NCI-H128 (cell line): Measurements from ENCODE around the gene OR2A7.
"Not testable (repeated sequence)": the region's sequence is repeated elsewhere in the genome, so short reads cannot be mapped to it uniquely, and the experiment has no call there.

Experiments
- DNase-seq: peaks from one replicate; lab custom pipeline; 2025; ENCODE audit not compliant: unreplicated experiment; lab: John Stamatoyannopoulos, UW

The OR2A7 gene

DNA sequence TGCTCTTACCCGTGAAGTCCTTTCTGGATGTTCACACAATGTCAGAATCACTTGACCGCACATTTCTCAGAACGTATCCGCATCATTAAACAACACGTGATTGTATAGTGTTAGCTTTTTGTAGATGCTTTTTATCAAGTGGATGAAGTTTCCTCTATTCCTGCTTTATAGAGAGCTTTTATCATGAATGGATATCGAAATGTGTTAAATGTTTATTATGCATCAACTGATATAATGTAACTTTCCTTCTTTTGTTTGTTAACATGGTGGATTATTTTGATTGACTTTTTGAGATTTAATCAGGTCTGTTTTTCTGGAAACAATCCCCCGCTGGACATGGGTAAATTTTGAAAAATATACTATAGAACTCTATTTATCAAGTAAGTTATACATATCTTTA, at the start of gene OR2A7:
Gene OR2A7, minus strand, starts transcription at position 101 of the 400 bp plus-strand sequence. CDS start 5,164 bp downstream, outside the sequence.
- DNase-seq, result not testable (repeated sequence)

DNA sequence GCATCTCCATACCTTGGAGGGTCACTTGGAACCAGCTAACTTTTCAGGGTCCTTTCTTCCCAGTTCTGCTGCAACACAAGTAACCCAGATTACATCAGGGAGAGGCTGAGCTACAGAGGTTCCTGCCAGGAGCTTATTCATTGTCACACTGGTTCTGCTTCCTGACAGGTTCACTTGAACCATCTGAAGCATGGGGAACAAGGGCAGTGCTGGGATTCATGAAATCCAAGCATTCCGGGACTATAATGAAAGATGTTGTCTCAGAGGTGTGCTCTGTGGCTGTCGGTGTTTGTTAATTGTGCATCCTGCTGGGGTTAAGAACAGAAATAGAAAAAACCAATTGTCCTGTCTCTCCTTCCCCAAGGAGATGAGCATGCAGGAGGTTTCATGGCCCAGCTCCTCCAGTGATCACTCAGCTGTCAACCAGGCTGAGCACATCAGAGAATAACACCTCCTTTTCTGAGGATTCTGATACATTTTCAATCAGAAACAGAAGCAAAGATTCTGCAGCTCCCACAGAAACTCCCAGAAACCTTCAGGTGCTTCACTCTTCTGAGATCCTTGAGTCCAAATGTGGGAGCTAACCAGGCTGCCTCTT, 47.4 kb upstream of the OR2A7 start, which contains the start of gene OR2A1:
Gene OR2A1, plus strand, starts transcription at position 548 of the 598 bp plus-strand sequence. CDS start 5,706 bp downstream, outside the sequence.
- DNase-seq, result not testable (repeated sequence)

DNA sequence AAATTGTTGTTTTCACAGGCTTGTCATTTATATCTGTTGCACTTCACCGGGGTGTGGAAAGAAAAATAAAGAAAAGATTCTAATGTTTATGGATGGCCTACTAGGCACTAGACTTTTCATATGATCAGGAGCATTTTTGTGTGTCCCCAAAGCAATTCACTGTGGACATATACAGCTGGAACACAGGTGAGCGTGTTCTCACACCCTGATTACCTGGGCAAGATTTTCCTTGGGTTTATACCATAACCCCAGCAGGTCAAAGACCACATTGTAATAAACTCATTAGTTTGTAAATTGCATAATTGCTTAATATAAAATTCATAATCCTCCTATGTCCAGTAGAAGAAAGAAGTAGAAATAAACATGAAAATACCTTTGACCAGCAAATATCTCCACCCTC, 46.6 kb upstream of the OR2A7 start:
- not testable (repeated sequence) for DNase-seq

- DNase-seq, result not testable (repeated sequence)
Observed at GRCh38 chr7:144309702-144310101, 45.1 kb upstream of the OR2A7 start.

DNA sequence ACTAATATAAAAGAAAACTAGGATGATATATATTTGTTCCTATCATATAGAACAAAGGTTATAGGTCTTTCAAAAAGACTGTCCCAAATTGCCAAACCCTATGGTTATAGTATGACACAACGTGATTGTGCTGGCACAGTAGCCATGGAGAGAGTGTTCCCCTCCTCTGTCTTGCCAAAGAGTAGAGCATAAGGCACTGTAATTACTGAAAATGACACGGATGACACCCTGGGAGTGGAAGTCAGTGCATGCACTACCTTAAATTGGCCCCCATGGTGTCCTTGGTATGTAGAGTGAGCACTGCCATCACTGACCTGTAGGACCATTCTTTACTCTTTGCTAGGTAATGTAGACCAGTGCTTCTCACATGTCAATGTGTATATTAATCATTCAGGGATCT, 40.6 kb upstream of the OR2A7 start:
- DNase-seq, result not testable (repeated sequence)

- not testable (repeated sequence) for DNase-seq
Observed at GRCh38 chr7:144303607-144304006, 39.0 kb upstream of the OR2A7 start.

GRCh38 chr7:144302578-144303303, 38.1 kb upstream of the OR2A7 start:
- not testable (repeated sequence) for DNase-seq

- DNase-seq, result not testable (repeated sequence)
Observed at GRCh38 chr7:144293794-144294499, 29.4 kb upstream of the OR2A7 start.

- not testable (repeated sequence) for DNase-seq
Observed at GRCh38 chr7:144292384-144293161, 28.0 kb upstream of the OR2A7 start.

GRCh38 chr7:144291607-144292006, 27.0 kb upstream of the OR2A7 start:
- DNase-seq, result not testable (repeated sequence)

- not testable (repeated sequence) for DNase-seq
Observed at GRCh38 chr7:144287171-144287784, 22.7 kb upstream of the OR2A7 start.

DNA sequence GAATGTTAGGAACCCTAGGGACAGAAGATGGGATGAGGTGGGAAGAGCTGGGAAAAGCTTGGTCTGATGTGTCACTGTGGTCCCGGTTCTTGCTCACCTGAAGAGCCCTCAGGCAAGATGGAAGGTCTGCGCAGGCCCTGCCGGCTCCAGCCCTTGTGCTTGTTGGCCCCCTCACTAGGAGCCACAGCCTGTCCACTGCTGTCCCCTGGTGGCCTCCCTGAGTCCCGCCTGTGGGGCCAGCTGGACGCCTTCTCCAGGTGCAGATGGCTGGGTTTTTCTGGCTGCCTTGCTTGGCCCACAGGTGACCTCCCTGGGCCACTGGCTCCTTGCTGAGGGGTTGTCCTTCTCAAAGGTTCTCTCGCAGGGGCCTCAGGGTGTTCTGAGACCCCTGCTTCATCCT, 19.1 kb upstream of the OR2A7 start:
- DNase-seq, result not testable (repeated sequence)

DNA sequence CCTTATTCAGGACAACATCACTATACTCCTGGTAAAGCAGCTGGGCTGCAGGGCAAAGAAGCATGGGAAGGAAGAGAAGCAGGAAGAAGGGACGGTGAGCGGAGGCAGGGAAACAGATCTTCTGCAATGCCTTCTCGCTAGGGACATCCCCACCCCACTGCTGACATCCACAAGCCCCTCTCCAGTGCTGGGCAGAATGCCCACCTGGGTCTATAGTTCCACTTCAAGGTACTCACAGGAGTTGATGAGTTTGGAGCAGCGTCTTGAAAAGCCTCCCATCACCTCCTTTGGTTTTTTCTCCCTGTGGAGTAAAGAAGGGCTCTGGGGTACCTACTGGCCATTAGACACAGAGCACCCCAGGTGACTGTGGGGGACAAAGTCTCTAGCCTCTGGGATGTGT, 17.9 kb upstream of the OR2A7 start:
- DNase-seq, result not testable (repeated sequence)

DNA sequence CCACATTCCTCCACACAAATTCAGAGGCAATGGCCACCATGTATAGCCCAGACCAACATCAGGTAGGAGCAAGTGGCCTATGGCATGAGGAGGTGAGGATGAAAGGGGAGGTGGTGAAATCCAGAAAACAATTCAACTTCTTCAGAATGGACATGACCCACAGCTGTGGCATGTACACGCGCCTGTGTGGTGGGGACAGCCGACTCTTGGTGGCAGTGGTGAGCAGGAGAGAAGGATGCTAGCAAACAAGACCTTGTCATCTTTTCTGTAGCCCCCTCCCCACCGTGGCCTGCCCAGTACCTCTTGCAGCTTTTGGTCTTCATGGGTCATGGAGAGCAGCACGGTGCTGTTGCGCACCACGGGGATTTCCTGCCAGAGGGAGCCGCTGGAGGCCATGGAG, 17.4 kb upstream of the OR2A7 start:
- DNase-seq, result not testable (repeated sequence)

DNA sequence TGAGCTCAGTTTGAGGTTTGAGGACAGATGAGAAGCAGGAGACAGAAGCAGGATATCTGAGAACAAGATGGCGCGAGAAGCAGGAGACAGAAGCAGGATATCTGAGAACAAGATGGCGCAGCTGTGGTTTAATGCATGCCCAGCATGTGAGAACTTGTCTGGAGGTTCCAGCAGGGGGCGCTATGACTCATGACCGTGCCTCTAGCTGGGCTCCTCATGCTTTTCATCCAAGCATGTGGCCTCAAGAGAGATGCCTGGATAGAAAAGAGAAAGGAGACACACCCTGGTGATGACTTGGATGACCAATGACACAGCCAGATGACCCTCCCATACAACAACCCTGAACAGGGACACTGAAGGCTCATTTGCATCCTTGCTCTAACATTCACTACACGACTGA, 15.4 kb upstream of the OR2A7 start:
- DNase-seq, result not testable (repeated sequence)

GRCh38 chr7:144275281-144275680, 10.7 kb upstream of the OR2A7 start:
- not testable (repeated sequence) for DNase-seq

DNA sequence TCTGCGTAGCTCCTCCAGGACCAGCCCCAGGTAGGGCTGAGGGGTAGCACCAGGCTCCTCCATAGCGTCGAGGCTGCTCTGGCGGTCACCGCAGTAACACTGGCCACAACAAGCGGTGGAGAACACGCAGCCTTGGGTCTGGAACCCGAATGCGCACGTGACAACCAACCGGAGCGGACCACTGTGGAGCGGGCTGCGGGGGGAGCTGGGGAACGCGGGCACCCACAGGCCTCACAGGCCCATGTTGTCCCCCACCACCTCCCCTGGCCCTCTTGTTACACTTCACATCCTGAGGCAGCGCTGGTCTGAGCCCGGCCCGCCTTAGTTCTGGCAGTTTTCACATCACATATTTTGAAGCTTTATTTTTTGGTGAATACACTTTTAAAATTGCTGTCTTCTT, 4.6 kb upstream of the OR2A7 start, which contains the start of gene CTAGE8:
Gene CTAGE8, minus strand, starts transcription at position 101 of the 400 bp plus-strand sequence. Its CDS starts 38 bp downstream, at position 63.
- not testable (repeated sequence) for DNase-seq

- not testable (repeated sequence) for DNase-seq
Observed at GRCh38 chr7:144262128-144262527, 2.5 kb downstream of the OR2A7 start.

GRCh38 chr7:144259067-144259466, 5.5 kb downstream of the OR2A7 start:
- DNase-seq, result not testable (repeated sequence)

- DNase-seq, result no peak
Observed at GRCh38 chr7:144256112-144256511, 8.5 kb downstream of the OR2A7 start.
